Activated T-helper 1 cell treated with anti-CD3 and anti-CD28 coated beads, Interleukin-12 subunit alpha, Interleukin-12 subunit beta, Interleukin-2, Interleukin-4 antibody, amounts not matched to agents 30 ng/mL and 10 ng/mL and 1 ng/mL, durations not matched to agents 14 hours and 24 hours and 36 hours (primary cell): Measurements from ENCODE around the gene SURF6. TPM values are rescaled to one million over a fixed set of nuclear protein-coding genes. Genes with fewer than 3 reads are reported as not detected.

Experiments used
- DNase-seq: peaks from one replicate; pipeline ENCODE4 v3.0.0; 2021; ENCODE audit warnings: low spot score
- H3K27ac Mint-ChIP-seq: one replicate; pipeline ENCODE4 v1.8.0; 2021; ENCODE audit warnings: mild to moderate bottlenecking, mixed read lengths
- H3K27me3 Mint-ChIP-seq: one replicate; pipeline ENCODE4 v1.8.0; 2022; ENCODE audit warnings: mild to moderate bottlenecking, moderate library complexity, mixed read lengths; ENCODE audit not compliant: insufficient read depth
- H3K36me3 Mint-ChIP-seq: one replicate; pipeline ENCODE4 v1.8.0; 2021; ENCODE audit warnings: low read depth, mixed read lengths
- H3K4me1 Mint-ChIP-seq: one replicate; pipeline ENCODE4 v1.8.0; 2021; ENCODE audit warnings: low read depth, mixed read lengths
- H3K4me3 Mint-ChIP-seq: one replicate; pipeline ENCODE4 v1.8.0; 2021; ENCODE audit warnings: mild to moderate bottlenecking, moderate library complexity, mixed read lengths
- H3K9me3 Mint-ChIP-seq: one replicate; pipeline ENCODE4 v1.8.0; 2021; ENCODE audit warnings: mixed read lengths
- intact Hi-C: fragments of 100-400 bp; cut with micrococcal nuclease; formaldehyde crosslinking; loops from one replicate; pipeline ENCODE4 v1.15.1; 2024
- total RNA-seq: library from RNA; stranded (reverse); gene quantifications from 2 replicates; pipeline ENCODE4 v1.2.3, GENCODE V29; 2022

SURF6 gene
- total RNA-seq, 1 donor from 2014 or later = 29.0 TPM

DNA sequence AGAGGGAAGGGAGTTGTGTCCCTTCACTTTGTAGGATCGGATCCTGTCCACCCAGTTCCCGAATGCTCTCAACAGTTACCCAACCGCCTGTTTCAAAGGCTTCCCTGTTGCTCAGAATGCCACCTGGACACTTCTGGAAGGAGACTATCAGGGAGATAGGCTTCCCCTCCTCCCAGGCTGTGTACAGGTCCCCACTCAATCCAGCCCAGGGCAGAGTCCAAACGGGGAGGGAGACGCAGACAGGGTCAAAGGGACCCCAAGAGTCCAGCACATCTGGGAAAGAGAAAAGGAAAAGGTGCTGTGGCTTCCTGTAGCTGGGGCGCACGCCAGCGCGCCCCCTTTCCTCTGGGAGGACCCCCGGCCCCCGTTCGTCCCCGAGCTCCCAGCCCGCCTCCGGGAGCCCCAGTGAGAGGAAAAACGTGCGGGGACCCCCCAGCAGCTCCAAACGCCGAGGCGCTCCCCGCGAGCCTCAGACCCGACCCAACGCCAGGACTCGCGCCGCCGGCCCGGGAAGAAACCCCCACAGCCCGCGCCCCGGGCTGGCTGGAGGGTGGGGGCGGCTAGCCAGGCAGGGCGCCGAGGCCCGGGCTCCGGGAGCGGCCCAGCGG lies 39.2 kb upstream of the SURF6 start:
- peaks cover 36% of the 10 kb centered on the region for H3K4me1 Mint-ChIP-seq
- H3K9me3 Mint-ChIP-seq = no peaks in the 10 kb centered on the region
- intact Hi-C loops = loop anchor here (10.0 kb wide), 1 partner anchor 1020 kb away; the partner anchor contains the start of gene SETX
- H3K27me3 Mint-ChIP-seq = no peaks in the 10 kb centered on the region
- peaks cover 28% of the 10 kb centered on the region for H3K36me3 Mint-ChIP-seq
- peak overlapping the region; percentile 99 for H3K27ac Mint-ChIP-seq
- no peak for DNase-seq
- peak overlapping the region; percentile 99 for H3K4me3 Mint-ChIP-seq

DNA sequence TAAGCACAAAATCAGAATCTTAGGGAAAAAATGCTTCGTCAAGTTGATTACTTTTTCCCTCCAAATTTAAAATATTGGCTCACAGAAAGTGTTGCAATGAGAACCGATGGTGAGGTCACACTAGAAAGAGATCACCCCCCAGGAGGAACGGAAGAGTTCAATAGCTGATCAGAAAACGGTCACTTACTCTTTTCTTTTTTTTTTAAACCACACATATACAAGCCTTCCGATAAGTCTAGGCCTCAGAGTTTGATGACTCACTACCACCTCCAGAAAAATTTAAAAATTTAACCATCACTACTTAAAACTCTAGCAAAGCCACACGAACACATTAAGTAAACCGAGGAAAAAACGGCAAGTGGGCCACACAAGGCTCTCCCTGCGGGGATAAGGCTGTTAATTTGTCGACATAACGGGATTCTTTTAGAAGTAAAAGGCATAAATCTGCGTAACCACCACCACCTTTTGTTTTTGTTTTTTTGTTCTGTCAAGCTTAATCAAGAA lies 38.7 kb upstream of the SURF6 start:
- peaks cover 41% of the 10 kb centered on the region for H3K4me1 Mint-ChIP-seq
- peak overlapping the region; percentile 99 for H3K27ac Mint-ChIP-seq
- H3K9me3 Mint-ChIP-seq = no peaks in the 10 kb centered on the region
- no peaks in the 10 kb centered on the region for H3K27me3 Mint-ChIP-seq
- peak; percentile 8 for DNase-seq
- intact Hi-C loops = loop anchor here (1.0 to 10.0 kb wide), 2 partner anchors 344 to 1020 kb away; partner anchors contain the start of genes GTF3C5 and SETX
- peaks cover 32% of the 10 kb centered on the region for H3K36me3 Mint-ChIP-seq
- peak overlapping the region; percentile 99 for H3K4me3 Mint-ChIP-seq

DNA sequence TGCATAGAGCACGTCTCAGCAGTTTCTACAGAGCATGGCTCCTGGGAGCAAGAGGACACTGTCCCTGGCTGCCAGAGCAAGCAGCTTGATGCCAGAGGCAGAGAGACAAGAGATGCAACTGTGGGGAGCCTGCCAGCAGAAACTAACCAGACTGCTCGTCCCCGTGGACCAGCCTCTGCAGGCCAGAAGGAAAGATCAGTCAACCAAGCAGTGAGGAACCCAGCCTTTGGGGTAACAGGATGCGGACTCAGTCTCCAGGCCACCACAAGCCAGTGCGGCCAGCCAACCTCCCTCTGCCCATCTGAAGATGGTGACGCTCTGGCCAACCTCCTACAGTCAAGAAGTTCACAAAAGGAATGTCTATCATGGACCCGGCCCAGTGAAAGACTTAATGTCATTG lies 36.2 kb upstream of the SURF6 start:
- intact Hi-C loops = loop anchor here (10.0 kb wide), 1 partner anchor 1017 kb away; the partner anchor contains the start of gene SETX
- H3K4me1 Mint-ChIP-seq = peaks cover 56% of the 10 kb centered on the region
- DNase-seq = no peak

GRCh38 chr9:133371261-133371711 lies 35.3 kb upstream of the SURF6 start:
- intact Hi-C loops = loop anchor here (1.0 to 10.0 kb wide), 7 partner anchors 15 to 1016 kb away; partner anchors contain the start of genes MED22, RPL7A, SETX and SLC2A6
- peak; percentile 63 for DNase-seq
- H3K4me1 Mint-ChIP-seq = peaks cover 56% of the 10 kb centered on the region
- peak overlapping the region; percentile 83 for H3K4me3 Mint-ChIP-seq
- H3K27me3 Mint-ChIP-seq = no peaks in the 10 kb centered on the region
- peaks cover 47% of the 10 kb centered on the region for H3K36me3 Mint-ChIP-seq
- H3K27ac Mint-ChIP-seq = peak overlapping the region; percentile 76
- no peaks in the 10 kb centered on the region for H3K9me3 Mint-ChIP-seq

More for the DNA sequence above, 36.2 kb upstream of the SURF6 start:
- Mint-ChIP-seq H3K4me3 (peak overlapping the region; percentile 83), H3K36me3 (peaks cover 44% of the 10 kb centered on the region), H3K9me3 (no peaks in the 10 kb centered on the region), H3K27me3 (no peaks in the 10 kb centered on the region), H3K27ac (peak overlapping the region; percentile 76)

- intact Hi-C loops = loop anchor here (1.0 to 10.0 kb wide), 7 partner anchors 14 to 1016 kb away; partner anchors contain the start of genes MED22, RPL7A, SETX and SLC2A6
These were observed 34.7 kb upstream of the SURF6 start for GRCh38 chr9:133370685-133371084.

DNA sequence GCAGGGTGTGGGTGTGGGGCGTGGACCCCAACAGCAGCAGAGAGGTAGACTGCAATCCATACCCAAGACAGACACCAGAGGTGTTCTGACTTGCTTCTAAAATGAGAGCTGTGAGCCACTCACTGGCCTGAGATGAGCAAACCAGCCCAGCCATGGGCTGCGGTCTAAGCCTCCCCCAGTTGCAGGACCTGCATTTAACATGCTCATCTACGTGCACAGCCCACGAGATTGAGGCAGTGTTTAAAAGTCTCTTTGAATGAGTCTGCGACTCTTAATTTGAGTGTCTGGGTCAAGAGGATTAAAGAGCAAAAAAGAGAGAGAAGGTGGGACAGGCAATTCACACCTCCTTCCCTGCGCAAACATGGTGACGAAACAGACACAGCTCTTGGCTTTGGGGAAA lies 33.9 kb upstream of the SURF6 start:
- Mint-ChIP-seq H3K36me3 (peaks cover 53% of the 10 kb centered on the region), H3K4me1 (peaks cover 61% of the 10 kb centered on the region), H3K27ac (peak overlapping the region; percentile 76), H3K27me3 (no peaks in the 10 kb centered on the region), H3K9me3 (no peaks in the 10 kb centered on the region), H3K4me3 (peak overlapping the region; percentile 83)
- DNase-seq = no peak
- intact Hi-C loops = loop anchor here (2.0 to 10.0 kb wide), 4 partner anchors 109 to 1015 kb away; partner anchors contain the start of genes SETX and SLC2A6

More at GRCh38 chr9:133370685-133371084, 34.7 kb upstream of the SURF6 start:
- Mint-ChIP-seq H3K27me3 (no peaks in the 10 kb centered on the region), H3K36me3 (peaks cover 53% of the 10 kb centered on the region), H3K4me3 (peak overlapping the region; percentile 83), H3K27ac (peak overlapping the region; percentile 76), H3K4me1 (peaks cover 62% of the 10 kb centered on the region), H3K9me3 (no peaks in the 10 kb centered on the region)
- peak; percentile 27 for DNase-seq

DNA sequence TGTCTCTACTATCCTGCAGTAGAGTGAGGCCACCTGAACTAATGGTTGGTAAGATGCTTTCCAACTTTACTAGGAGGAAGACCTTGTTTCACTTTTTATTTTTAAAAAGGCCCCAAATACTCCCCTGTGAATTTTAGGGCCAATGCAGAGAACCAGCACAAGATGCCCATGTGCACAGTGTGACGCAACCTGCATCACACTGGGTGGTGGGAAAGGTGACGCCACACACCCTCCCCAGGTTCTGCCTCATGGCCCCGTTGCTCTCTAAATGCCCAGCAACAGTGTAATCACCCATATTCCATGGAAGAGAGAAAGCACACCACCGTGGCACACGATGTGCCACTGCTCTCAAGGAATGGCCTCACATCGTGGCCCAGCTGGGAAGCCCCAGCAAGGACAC lies 33.4 kb upstream of the SURF6 start:
- DNase-seq = no peak
- Mint-ChIP-seq H3K4me3 (peak overlapping the region; percentile 83), H3K27me3 (no peaks in the 10 kb centered on the region), H3K4me1 (peaks cover 57% of the 10 kb centered on the region), H3K36me3 (peaks cover 50% of the 10 kb centered on the region), H3K9me3 (no peaks in the 10 kb centered on the region), H3K27ac (peak overlapping the region; percentile 76)
- intact Hi-C loops = no loop called here

DNA sequence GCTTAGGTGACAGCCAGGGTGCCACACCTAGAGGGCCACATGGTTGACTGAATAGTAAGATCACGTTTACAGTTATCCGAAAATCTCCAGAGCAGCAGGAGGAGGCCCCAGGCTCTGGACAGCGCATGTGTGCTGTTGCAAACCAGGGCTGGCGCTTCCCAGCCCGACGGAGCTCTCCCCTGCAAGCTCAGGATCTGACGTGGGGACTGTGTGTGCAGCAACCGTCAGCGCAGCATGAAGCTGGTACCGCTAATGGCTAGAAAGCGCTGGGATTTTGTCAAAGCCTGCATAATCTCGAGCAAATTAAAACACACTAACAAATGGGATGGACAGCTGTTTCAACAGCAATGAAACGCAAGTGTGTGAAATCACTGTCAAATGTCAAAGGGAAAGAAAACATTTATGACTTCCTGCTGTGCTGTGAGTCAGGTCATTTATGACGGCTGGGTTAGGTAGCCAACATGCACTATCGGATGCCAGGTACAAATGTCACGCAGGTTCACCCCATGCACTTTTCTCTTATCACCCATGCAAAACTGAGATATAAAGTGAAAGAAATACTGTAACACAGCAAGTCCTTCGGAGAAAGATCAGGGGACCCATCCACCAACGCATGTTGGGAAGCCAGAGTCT lies 32.4 kb upstream of the SURF6 start:
- intact Hi-C loops = no loop called here
- Mint-ChIP-seq H3K36me3 (peaks cover 55% of the 10 kb centered on the region), H3K4me1 (peaks cover 57% of the 10 kb centered on the region), H3K27ac (peak overlapping the region; percentile 76), H3K9me3 (no peaks in the 10 kb centered on the region), H3K27me3 (no peaks in the 10 kb centered on the region), H3K4me3 (peak overlapping the region; percentile 66)
- no peak for DNase-seq

DNA sequence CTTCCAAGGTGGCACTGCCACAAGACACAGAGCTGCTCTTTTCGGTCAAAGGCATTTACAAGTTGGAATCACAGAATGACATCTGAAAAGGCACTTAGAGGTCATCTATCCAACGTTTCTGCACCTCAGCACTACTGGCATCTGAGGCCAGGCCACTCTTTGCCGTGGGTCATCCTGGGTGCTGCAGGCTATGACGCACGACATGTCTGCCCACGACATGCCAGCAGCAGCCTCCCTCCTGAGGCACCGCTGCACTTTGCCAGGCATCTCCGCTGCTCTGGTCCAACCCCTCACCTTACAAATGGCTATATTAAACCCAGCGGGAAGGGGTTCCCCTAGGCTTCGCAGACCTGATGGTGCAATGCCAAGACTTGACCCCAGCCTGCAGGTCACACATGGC lies 31.8 kb upstream of the SURF6 start:
- peaks cover 55% of the 10 kb centered on the region for H3K36me3 Mint-ChIP-seq
- no peak overlapping the region for H3K27ac Mint-ChIP-seq
- DNase-seq = no peak
- intact Hi-C loops = no loop called here
- H3K4me3 Mint-ChIP-seq = no peak overlapping the region
- H3K9me3 Mint-ChIP-seq = no peaks in the 10 kb centered on the region
- no peaks in the 10 kb centered on the region for H3K27me3 Mint-ChIP-seq
- H3K4me1 Mint-ChIP-seq = peaks cover 52% of the 10 kb centered on the region

DNA sequence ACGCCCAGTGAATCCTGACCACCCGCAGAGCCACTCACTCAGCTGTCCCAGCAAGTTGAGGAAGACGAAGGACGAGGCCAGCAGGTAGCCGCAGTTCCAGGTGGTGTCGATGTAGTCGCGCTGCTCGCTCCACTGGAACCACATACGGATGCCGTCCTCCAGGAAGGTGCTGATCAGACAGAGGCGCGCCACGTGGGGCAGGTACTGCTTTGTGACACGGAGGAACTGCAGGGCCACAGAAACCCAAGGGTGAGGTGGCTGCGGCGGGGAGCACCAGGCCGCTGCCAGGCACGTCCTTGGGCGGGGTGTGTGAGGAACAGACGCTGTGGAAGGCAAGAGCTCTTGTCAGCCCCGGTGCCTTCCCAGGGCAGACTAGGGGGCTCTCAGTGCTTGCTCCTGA lies 31.2 kb upstream of the SURF6 start:
- H3K4me1 Mint-ChIP-seq = peaks cover 46% of the 10 kb centered on the region
- H3K27ac Mint-ChIP-seq = peak overlapping the region; percentile 12

DNA sequence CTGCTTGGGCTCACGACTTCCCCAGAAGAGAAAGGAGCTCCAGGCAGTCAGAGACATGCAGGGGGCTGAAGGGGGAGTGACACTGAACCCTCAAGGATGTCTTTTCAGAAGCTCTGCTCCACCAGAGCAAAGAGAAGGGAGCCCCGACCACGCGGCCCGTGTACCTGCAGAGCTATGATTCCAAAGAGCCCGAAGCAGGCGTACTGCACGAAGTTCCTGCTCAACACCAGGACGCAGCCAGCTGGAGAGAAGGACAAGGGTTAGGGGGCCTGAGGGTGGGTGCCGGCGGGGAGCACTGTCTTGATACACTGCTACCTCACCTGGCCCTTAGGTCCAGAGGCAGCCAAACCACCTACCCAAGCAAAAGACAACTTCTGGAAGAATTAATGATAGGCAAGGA lies 30.4 kb upstream of the SURF6 start:
- no peaks in the 10 kb centered on the region for H3K27me3 Mint-ChIP-seq
- no peak for DNase-seq
- no peak overlapping the region for H3K27ac Mint-ChIP-seq
- peaks cover 59% of the 10 kb centered on the region for H3K36me3 Mint-ChIP-seq
- H3K9me3 Mint-ChIP-seq = no peaks in the 10 kb centered on the region
- intact Hi-C loops = no loop called here
- peaks cover 45% of the 10 kb centered on the region for H3K4me1 Mint-ChIP-seq
- no peak overlapping the region for H3K4me3 Mint-ChIP-seq

More for the DNA sequence above, 31.2 kb upstream of the SURF6 start:
- no peaks in the 10 kb centered on the region for H3K9me3 Mint-ChIP-seq
- H3K36me3 Mint-ChIP-seq = peaks cover 54% of the 10 kb centered on the region
- no peak for DNase-seq
- no peak overlapping the region for H3K4me3 Mint-ChIP-seq
- no peaks in the 10 kb centered on the region for H3K27me3 Mint-ChIP-seq
- intact Hi-C loops = no loop called here

- Mint-ChIP-seq H3K9me3 (no peaks in the 10 kb centered on the region), H3K27ac (peak overlapping the region; percentile 63), H3K27me3 (no peaks in the 10 kb centered on the region), H3K4me1 (peaks cover 37% of the 10 kb centered on the region), H3K4me3 (no peak overlapping the region), H3K36me3 (peaks cover 47% of the 10 kb centered on the region)
- DNase-seq = no peak
- intact Hi-C loops = no loop called here
These were observed 26.5 kb upstream of the SURF6 start for GRCh38 chr9:133362359-133363044.
